ENCODE data around the gene ARL8A. TPM values are rescaled to one million over a fixed set of nuclear protein-coding genes. Genes with fewer than 3 reads are reported as not detected.

Gene ARL8A
- total RNA-seq: 35.2 and 35.9 TPM in 2 replicates

DNA sequence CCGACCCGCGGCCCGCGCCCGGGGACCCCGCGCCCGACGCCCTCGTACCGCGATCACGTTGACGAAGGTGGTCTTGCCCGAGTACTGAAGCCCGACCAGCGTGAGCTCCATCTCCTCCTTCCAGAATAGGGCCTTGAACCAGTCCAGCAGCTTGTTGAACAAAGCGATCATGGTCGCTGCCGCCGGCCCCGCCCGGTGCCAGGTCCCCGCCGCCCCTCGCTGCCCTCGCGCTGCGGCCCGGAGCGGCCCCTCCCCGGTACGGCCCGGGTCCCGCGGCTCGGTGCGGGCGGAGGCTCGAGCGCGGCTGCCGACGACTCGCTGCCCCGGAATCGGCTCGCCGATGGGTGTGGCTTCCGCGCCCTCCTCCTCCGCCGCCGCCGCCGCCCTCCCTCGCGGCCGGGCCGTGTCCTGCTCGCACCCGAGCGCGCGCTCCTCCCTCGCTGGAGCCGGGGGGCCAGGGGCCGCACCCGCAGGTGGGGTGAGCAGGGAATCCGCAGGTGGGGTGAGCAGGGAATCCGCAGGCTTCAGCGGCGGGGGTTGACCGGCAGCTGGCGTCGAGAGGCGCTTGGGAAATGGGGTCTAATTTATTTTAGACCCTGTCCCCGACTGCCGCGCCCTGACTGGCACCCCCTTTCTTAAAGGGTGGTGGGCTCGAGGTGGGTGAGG is at the start of gene ARL8A:
TSS of gene ARL8A (minus strand) at position 336 of the 666 bp plus-strand sequence. CDS start at position 171, 165 bp downstream.

DNA sequence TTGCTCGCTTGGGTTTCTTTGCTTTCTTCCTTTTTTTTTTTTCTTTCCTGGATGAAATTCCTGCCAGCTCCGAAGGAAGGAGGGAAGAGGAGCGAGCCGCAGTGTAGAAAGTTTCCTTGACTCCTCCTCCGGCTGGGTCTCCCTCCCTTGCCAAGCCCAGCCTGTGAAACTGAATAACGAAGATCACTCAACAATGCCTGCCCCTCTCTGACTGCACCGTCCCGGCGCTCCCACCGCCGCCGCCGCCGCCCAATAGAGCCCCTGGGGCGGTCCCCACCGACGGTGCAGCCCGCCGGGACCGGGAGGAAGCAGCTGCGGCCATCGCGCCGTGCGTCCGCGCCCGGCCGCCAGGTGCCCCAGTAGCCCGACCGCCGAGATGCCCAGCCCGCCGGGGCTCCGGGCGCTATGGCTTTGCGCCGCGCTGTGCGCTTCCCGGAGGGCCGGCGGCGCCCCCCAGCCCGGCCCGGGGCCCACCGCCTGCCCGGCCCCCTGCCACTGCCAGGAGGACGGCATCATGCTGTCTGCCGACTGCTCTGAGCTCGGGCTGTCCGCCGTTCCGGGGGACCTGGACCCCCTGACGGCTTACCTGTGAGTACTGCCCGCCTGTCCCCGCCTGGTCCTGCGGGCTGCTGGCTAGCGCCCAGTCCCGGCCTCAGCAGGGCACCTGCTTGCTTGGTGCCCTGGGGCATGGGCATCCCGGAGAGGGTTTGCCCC is 49.2 kb upstream of the ARL8A start, which contains the start of gene LGR6:
TSS of gene LGR6 (plus strand) at position 186 of the 714 bp plus-strand sequence. CDS start at position 377, 191 bp downstream.

DNA sequence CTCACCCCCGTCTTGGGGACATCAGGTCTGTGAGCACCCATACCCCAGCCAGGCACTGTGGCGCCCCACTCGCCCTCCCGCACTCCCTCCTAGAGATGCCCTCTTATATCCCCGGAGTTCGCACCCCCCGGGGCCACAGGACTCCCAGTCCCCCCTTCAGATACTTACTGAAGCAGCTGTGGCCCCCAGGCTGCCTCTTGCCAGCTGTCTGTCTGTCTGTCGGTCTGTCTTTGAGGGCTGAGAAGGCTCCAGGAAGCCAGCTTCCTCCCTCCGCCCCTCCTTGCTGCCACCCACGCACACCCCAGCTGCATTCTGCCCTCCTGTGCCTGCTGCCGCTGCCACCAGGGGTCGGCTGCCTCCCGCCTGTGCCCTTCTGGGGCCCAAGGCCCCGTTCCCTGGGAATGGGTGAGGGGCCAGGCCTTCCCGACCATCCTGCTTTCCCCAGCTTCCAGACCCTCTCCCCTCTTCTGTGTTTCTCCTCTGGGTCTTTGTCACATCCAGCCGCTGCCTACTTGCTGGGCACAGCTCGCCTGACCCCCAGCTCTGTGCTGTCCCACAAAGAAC is 15.9 kb upstream of the ARL8A start, which contains the start of gene PTPN7:
TSS of gene PTPN7 (minus strand) at position 226 of the 564 bp plus-strand sequence. CDS start 1,200 bp downstream, outside the sequence.

DNA sequence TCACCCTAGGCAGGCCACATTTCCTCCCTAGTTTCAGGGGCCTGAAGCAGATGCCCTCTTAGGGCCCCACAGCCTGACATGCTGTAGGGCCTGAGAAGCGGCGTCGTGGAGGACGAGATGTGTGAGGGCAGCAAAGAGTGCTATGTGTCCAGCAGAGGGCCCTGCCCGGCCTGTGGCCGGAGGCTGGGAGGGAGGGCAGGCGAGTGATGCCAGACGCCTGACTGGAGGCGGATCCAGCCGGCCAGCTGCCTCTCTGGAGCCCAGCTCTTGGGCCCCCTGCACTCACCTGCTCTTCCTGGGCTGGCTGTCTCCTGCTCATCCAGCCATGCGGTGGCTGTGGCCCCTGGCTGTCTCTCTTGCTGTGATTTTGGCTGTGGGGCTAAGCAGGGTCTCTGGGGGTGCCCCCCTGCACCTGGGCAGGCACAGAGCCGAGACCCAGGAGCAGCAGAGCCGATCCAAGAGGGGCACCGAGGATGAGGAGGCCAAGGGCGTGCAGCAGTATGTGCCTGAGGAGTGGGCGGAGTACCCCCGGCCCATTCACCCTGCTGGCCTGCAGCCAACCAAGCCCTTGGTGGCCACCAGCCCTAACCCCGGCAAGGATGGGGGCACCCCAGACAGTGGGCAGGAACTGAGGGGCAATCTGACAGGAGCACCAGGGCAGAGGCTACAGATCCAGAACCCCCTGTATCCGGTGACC is 21.8 kb downstream of the ARL8A start, which contains the start of gene GPR37L1:
TSS of gene GPR37L1 (plus strand) at position 279 of the 697 bp plus-strand sequence. CDS start at position 326, 47 bp downstream.

Small RNAs within 50 kb of the gene (small RNA-seq; reads per million reads assigned to genes)
- not detected for gene CRIP1P3

Other genes with a start within 250 kb of the ARL8A start
- 43.2 and 60.5 TPM in 2 replicates for gene LMOD1, start 198.2 kb downstream of the ARL8A start, total RNA-seq
- 39.3 and 48.9 TPM in 2 replicates for gene TIMM17A, start 189.2 kb downstream of the ARL8A start, total RNA-seq
- gene RNPEP, start 162.1 kb downstream of the ARL8A start, total RNA-seq: 81.3 and 101 TPM in 2 replicates
- 0.49 and 0.81 TPM in 2 replicates for gene ELF3, start 134.2 kb downstream of the ARL8A start, total RNA-seq
- not detected in 2 replicates for gene GPR37L1, start 21.8 kb downstream of the ARL8A start, total RNA-seq
- not detected in 2 replicates for gene PTPN7, start 15.9 kb upstream of the ARL8A start, total RNA-seq
- 0.12 and 0.16 TPM in 2 replicates for gene LGR6, start 49.1 kb upstream of the ARL8A start, total RNA-seq
- gene UBE2T, start 197.2 kb upstream of the ARL8A start, total RNA-seq: 3.3 and 4.5 TPM in 2 replicates
- gene PPP1R12B, start 204.0 kb upstream of the ARL8A start, total RNA-seq: 21.6 and 28.1 TPM in 2 replicates